IgD-negative memory B cell (primary cell): ENCODE results near the gene WASF3. TPM values are rescaled to one million over a fixed set of nuclear protein-coding genes. Genes with fewer than 3 reads are reported as not detected.

Source experiments
- H3K27ac Mint-ChIP-seq, 3 donors: one replicate each; pipeline ENCODE4 v1.8.0; 2020 to 2022; ENCODE audit warnings: mild to moderate bottlenecking in 3 of 3, mixed read lengths in 3 of 3, moderate library complexity in 1 of 3
- H3K27me3 Mint-ChIP-seq: one replicate; pipeline ENCODE4 v1.8.0; 2021; ENCODE audit warnings: mixed read lengths
- H3K36me3 Mint-ChIP-seq: one replicate; pipeline ENCODE4 v1.8.0; 2020; ENCODE audit warnings: mild to moderate bottlenecking, mixed read lengths
- H3K4me1 Mint-ChIP-seq, 3 donors: one replicate each; pipeline ENCODE4 v1.8.0; 2020 to 2022; ENCODE audit warnings: mixed read lengths in 3 of 3, mild to moderate bottlenecking in 1 of 3
- H3K4me3 Mint-ChIP-seq, 4 donors: one replicate each; pipeline ENCODE4 v1.8.0; 2020 to 2022; ENCODE audit warnings: mild to moderate bottlenecking in 4 of 4, mixed read lengths in 4 of 4, moderate library complexity in 3 of 4
- H3K9me3 Mint-ChIP-seq, 3 donors: one replicate each; pipeline ENCODE4 v1.8.0; 2020 to 2021; ENCODE audit warnings: mixed read lengths in 3 of 3, mild to moderate bottlenecking in 1 of 3
- polyA plus RNA-seq: library from polyadenylated mRNA; unstranded; fragments of 300-500 nt; fragmentation: Illumina TruSeq; gene quantifications from one replicate; pipeline ENCODE4 v1.2.3, GENCODE V29; 2021

The WASF3 gene
- polyA plus RNA-seq, 1 donor from 2014 or later, result not detected

DNA sequence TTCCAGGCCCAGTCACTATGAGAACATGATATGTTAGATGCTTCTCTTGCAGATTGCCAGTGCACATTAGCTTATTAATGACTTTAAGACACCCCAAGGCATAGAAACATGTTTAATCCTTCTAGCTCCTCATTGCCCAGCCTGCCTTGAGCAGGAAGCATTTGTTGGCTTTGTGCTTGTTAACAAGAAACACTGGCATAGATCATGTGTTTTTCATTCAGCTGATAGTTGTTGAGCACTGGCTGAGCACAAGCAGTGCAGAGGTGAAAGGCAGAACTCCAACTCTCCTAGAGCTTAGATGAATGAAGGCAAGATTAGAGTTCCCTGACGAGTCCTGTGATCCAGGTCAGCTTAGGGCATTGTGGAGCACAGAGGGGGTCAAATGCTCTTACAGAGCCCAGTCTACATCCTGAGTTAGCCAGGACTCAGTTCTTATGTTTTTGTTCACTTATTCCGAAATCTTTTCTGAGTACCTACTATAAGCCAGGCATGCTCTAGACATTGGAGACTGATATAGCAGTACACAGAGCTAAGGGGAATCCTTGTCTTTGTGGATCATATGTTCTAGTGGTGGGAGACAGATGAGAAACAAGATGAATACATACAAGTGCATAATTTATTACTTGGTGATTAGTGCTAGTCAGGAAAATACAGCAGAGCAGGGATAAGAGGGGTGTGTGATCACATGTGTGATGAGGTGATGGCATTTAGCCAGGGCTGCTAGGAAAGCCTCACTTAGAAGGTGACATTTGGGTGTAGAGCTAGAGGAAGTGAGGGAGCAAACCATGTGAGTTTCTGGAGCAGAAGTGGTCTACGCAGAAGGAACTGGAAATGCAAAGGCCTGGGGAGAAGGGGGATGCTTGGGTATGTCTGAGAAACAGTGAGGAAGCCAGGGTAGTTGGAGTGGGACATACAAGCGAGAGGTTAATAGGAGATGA, 101.2 kb downstream of the WASF3 start:
- Mint-ChIP-seq H3K4me1 (no peaks in the 10 kb centered on the region), H3K27ac (no peak overlapping the region), H3K27me3 (no peaks in the 10 kb centered on the region), H3K9me3 (no peaks in the 10 kb centered on the region), H3K4me3 (no peak overlapping the region), H3K36me3 (no peaks in the 10 kb centered on the region)

DNA sequence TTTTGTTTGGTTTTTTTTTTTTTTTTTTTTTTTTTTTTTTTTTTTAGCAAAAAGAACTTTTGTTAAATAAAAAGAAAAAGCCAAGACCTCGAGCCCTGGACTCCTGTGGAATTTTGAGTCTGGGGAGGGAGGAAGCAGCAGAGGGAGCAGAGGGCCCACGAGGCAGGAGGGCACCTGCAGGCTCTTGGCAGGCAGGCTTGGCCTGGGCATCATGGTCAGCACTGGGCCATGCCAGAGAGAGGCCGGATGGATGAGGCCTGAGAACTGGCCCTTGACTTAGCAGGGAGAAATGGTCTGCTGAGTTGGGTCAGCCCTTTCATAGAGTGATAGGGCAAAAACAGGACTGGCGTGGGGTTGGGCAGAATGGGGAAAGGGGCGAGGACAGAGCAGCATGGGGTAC, 102.7 kb downstream of the WASF3 start:
- Mint-ChIP-seq H3K27ac (no peak overlapping the region), H3K4me1 (peaks cover 0 to 3% (median 0%) of the 10 kb centered on the region in 3 donors), H3K4me3 (no peak overlapping the region), H3K9me3 (no peaks in the 10 kb centered on the region), H3K36me3 (no peaks in the 10 kb centered on the region), H3K27me3 (no peaks in the 10 kb centered on the region)

DNA sequence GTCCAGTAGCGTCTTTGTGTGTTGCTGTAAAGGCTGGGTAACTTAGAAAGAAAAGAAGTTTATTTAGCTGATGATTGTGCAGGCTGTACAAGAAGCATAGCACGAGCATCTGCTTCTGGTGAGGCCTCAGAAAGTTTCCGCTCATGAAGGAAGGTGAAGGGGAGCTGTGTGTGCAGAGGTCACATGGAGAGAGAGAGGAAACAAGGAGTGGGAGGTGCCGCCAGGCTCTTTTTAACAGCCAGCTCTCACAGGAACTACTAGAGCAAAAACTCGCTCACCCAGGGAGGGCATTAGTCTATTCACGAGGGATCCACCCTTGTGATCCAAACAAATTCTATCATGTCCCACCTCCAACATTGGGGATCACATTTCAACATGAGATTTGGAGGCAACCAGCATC, 103.3 kb downstream of the WASF3 start:
- Mint-ChIP-seq H3K9me3 (no peaks in the 10 kb centered on the region), H3K27ac (no peak overlapping the region), H3K4me3 (no peak overlapping the region), H3K4me1 (peaks cover 0 to 3% (median 0%) of the 10 kb centered on the region in 3 donors), H3K36me3 (no peaks in the 10 kb centered on the region), H3K27me3 (no peaks in the 10 kb centered on the region)

DNA sequence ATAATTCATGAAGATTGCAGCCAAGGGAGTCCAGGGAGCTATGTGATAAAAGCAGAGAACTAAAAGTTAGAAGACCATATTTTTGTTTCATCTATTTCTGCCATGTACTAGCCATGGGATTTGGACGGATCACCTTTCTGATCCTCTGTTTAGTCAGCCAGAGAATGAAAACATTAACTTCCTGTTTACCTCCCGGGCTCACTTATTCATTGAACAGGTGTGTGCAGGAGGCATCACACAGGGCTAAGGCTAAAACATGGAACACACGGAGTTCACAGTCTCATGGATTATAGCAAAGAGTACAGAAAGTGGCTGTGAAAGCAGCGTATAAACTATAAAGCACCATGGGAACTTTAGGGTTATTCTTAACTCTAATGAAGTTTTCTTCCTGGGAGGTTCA, 106.3 kb downstream of the WASF3 start:
- Mint-ChIP-seq H3K4me1 (peaks cover 0 to 3% (median 0%) of the 10 kb centered on the region in 3 donors), H3K9me3 (no peaks in the 10 kb centered on the region), H3K27me3 (no peaks in the 10 kb centered on the region), H3K27ac (no peak overlapping the region), H3K4me3 (no peak overlapping the region), H3K36me3 (no peaks in the 10 kb centered on the region)

DNA sequence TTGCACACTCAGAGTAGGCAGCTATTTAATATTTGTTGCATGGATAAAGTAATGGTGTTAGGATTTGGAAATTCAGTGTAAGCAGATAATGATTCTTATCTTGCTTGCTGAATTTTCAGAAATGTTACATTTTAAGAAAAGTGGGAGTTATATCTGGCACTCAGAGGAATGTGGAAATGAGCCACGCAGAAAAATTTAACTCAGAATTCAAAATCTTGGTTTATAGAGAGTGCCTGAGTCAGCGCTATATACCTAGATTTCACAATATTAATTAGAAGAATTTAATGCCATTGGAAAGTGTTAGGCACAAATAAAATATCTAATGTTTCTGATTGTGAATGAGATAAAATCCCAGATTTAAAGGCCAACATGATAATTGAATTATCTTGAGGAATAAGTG, 106.8 kb downstream of the WASF3 start:
- no peaks in the 10 kb centered on the region for H3K36me3 Mint-ChIP-seq
- no peak overlapping the region for H3K27ac Mint-ChIP-seq
- no peak overlapping the region for H3K4me3 Mint-ChIP-seq
- H3K4me1 Mint-ChIP-seq, result peaks cover 0 to 3% (median 0%) of the 10 kb centered on the region in 3 donors
- no peaks in the 10 kb centered on the region for H3K27me3 Mint-ChIP-seq
- H3K9me3 Mint-ChIP-seq, result no peaks in the 10 kb centered on the region

DNA sequence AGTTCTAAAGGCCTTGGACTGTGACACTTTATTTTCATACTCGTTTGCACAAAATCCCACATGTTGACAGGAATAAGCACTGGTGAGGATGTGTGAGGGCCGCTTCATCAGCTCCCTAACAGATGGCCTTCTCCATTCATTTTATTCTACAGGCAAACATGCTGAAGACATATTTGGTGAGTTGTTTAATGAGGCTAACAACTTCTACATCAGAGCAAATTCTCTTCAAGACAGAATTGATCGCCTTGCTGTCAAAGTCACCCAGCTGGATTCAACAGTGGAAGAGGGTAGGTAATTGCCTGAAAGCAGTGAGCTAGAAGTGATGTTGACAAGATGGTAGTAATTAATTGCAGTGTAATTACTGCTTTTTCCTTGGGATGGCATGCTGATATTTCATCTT, 107.4 kb downstream of the WASF3 start:
- H3K4me1 Mint-ChIP-seq, result peaks cover 0 to 3% (median 0%) of the 10 kb centered on the region in 3 donors
- H3K4me3 Mint-ChIP-seq, result no peak overlapping the region
- no peaks in the 10 kb centered on the region for H3K27me3 Mint-ChIP-seq
- H3K27ac Mint-ChIP-seq, result no peak overlapping the region
- no peaks in the 10 kb centered on the region for H3K36me3 Mint-ChIP-seq
- no peaks in the 10 kb centered on the region for H3K9me3 Mint-ChIP-seq

DNA sequence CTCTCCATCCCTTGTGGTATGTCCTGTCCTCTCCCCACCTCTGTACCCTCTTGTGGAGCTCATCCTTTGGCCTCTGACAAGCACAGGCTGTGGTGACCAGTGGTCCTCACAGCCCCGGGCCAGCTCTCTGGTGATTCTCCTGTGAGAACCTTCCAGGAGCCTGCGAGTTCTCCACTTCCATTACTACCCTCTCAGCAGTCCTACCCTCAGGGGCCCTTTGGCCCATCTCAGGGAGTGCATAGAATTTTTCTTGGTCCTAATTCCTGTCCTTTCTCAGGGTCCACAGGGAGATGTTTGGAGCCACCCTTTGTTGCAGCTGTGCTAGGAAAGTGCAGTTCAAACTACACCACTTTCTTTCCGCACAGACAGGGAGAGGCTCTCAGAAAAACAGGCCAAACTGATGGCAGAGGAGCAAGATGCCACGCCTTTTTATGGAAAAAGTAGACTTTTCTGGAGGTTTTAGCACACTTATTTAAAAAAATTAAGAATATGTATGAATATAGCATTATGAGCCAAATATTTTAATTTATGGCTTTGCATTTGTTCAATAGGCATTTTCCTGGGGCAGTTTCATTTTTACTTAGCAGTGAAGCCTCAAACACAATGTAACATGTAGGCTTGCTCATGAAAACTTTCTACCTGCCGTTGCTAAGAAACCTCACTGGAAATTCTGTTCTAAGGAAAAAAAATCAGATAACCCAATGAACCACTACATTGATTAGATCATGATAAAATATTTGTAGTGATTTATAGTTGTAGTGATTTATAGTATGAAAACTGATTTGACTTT, 111.1 kb downstream of the WASF3 start:
- H3K4me1 Mint-ChIP-seq, result peaks cover 0 to 3% (median 0%) of the 10 kb centered on the region in 3 donors
- no peak overlapping the region for H3K27ac Mint-ChIP-seq
- no peaks in the 10 kb centered on the region for H3K27me3 Mint-ChIP-seq
- no peaks in the 10 kb centered on the region for H3K9me3 Mint-ChIP-seq
- no peaks in the 10 kb centered on the region for H3K36me3 Mint-ChIP-seq
- no peak overlapping the region for H3K4me3 Mint-ChIP-seq

DNA sequence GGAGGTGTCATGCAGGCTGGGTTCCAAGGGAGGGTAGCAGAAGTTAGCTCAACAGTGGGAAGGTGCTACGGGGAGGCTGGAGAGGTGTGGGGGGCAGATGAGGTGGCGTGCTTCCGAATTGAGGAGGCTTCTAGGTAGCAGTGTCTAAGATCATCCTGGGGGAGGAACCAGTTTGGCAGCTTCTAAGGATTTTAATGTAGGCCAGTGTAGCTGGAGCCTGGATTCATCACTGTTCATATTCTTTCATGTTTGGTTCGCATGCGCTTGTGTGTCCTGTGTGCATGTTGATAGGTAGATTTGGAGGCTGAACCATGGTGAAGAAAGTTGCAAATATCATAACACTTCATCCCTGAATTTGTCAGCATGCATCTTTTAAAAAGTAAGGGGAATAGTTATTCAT, 116.4 kb downstream of the WASF3 start:
- no peaks in the 10 kb centered on the region for H3K9me3 Mint-ChIP-seq
- H3K27me3 Mint-ChIP-seq, result no peaks in the 10 kb centered on the region
- H3K4me3 Mint-ChIP-seq, result no peak overlapping the region
- H3K4me1 Mint-ChIP-seq, result no peaks in the 10 kb centered on the region
- H3K27ac Mint-ChIP-seq, result no peak overlapping the region
- H3K36me3 Mint-ChIP-seq, result no peaks in the 10 kb centered on the region

DNA sequence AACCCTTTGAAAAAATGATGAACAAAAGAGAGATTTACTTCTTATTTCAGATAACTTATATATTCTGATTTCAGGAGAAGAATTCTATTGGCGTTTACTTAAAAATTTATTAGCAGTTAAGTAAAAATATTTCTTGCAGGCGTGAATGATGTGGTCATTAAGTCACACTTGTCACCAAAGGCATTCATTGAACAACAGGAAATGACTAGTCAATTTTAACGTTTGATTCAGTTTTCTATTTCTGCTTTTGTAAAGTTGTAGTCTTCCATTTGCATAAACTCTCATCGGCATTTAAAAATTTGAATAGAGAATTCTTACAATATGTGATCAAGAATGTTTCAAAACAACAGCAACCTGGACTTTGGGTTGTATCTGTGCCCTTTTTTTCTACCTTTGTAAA, 119.7 kb downstream of the WASF3 start:
- Mint-ChIP-seq H3K4me3 (no peak overlapping the region), H3K27me3 (peaks cover 2% of the 10 kb centered on the region), H3K27ac (no peak overlapping the region), H3K4me1 (no peaks in the 10 kb centered on the region), H3K36me3 (no peaks in the 10 kb centered on the region), H3K9me3 (no peaks in the 10 kb centered on the region)

DNA sequence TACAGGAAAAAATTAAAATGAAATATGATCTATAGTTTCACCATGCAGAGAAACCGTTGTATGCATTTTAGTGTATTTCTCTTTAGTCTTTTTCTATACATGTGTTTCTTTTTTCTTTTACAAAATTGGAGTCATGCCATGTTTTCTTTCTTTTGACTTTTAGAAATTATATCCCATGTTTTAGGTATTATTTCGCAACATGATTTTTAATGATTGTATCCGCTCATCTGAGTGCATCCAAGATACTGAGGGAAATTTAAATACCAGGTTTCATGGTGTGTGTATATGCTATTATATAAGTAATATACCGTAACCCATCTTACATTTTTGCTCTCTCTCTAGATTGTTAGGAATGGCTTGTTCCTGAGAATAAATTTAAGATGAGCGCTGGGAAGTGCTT, 120.8 kb downstream of the WASF3 start:
- Mint-ChIP-seq H3K4me1 (no peaks in the 10 kb centered on the region), H3K27me3 (peaks cover 3% of the 10 kb centered on the region), H3K27ac (no peak overlapping the region), H3K4me3 (no peak overlapping the region), H3K36me3 (no peaks in the 10 kb centered on the region), H3K9me3 (no peaks in the 10 kb centered on the region)

DNA sequence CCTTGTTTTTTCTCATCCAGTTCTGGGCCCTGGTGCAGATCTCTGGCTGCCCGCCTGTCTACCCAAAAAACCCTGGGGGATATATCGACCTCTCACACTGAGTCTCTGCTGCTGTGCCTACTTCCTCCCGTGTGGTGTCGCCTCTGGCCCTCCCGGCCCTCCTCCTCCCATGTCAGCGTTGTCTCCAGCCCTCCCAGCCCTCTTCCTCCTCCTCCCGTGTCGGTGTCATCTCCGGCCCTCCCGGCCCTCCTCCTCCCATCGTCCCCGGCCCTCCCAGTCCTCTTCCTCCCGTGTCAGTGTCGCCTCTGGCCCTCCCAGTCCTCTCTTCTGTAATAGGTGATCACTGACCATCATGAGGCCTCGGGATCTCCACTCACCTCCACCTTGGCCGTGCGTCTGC, 121.3 kb downstream of the WASF3 start:
- Mint-ChIP-seq H3K4me3 (no peak overlapping the region), H3K27me3 (peaks cover 3% of the 10 kb centered on the region), H3K27ac (no peak overlapping the region), H3K36me3 (no peaks in the 10 kb centered on the region), H3K4me1 (no peaks in the 10 kb centered on the region), H3K9me3 (no peaks in the 10 kb centered on the region)

DNA sequence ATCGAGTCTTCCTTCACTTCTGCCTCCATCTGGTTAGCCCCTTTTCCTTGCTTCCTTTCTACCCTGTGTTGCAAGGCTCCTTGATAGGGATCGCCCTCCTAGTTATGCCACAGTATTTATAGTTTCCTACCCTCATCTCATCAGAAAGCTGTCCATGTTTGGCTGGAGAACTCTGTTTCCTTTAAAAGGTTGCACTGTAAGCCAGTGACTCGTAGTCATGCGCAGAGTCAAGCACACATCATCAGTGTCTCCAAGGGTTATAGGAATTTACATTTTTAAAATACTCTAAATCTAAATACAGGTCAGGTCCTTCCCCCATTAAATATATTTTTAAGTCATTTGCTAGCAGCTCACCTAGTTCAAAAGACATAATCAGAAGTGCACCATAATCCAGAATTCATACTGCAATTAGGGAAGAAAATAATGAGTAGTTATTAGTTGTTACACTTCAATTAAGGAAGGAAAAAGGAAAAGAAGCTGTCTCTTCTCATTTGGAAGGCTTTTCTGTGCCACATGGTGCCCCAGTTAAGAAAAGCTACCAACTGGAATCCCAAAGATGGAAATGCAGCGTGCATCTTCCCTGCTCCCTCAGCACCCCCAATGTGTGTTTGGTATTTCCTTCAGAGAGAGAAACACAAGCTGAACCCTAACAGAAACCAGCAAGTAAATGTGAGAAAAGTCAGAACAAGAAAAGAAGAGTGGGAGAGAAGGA, 122.1 kb downstream of the WASF3 start:
- Mint-ChIP-seq H3K27me3 (peaks cover 4% of the 10 kb centered on the region), H3K36me3 (no peaks in the 10 kb centered on the region), H3K4me3 (no peak overlapping the region), H3K4me1 (no peaks in the 10 kb centered on the region), H3K27ac (peak overlapping the region in 1 of 3 donors; percentile 57), H3K9me3 (no peaks in the 10 kb centered on the region)

DNA sequence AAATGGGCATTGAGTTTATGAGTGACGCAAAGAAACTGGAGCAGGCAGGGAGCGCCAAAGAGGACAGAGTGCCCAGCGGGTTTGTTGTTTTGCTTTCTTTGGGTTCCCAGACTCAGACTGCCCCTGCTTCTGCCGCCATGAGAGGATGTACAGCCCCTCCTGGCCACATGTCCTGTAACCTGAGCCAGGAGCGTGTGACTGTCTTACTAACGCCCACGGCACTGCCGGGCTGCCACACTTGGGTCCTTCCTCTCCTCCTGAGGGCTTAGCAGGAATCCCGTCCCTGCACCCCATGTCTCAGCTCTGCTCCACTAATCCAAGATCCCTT, 122.6 kb downstream of the WASF3 start:
- Mint-ChIP-seq H3K4me3 (no peak overlapping the region), H3K9me3 (no peaks in the 10 kb centered on the region), H3K27me3 (peaks cover 4% of the 10 kb centered on the region), H3K4me1 (no peaks in the 10 kb centered on the region), H3K27ac (no peak overlapping the region), H3K36me3 (no peaks in the 10 kb centered on the region)

DNA sequence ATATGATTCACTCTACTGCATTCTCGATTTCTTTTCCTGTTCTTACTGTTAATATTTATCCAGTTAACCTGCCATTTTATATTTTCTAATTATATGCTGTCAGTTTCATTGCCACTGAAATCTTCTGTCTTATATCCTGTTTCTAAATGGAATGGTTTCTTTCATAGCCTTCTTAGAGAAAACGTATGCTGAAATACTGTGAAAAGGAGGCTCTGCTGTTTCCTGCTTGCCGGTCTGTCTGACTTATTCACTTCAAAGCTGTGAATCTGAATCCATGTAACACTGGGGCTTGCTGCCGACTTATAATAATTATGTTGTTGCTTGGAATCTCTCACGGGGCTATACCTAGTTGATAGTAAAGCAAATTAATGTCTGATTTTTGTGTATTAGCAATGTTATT, 123.1 kb downstream of the WASF3 start:
- Mint-ChIP-seq H3K4me3 (peak overlapping the region in 1 of 4 donors; percentile 42), H3K27me3 (peaks cover 6% of the 10 kb centered on the region), H3K36me3 (no peaks in the 10 kb centered on the region)

DNA sequence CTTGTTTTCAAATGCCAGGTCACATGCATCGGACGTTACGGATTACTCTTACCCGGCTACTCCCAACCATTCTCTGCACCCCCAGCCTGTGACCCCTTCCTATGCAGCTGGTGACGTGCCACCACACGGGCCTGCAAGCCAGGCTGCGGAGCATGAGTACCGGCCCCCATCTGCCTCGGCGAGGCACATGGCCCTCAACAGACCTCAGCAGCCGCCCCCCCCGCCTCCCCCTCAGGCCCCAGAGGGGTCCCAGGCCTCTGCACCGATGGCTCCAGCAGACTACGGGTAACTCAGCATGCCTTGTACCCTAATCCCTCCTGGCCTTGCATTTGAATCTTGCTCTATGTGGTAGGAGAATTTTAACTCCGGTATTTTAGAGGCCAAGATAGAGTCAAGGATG, 123.6 kb downstream of the WASF3 start:
- H3K9me3 Mint-ChIP-seq, result no peaks in the 10 kb centered on the region
- H3K27ac Mint-ChIP-seq, result no peak overlapping the region
- H3K36me3 Mint-ChIP-seq, result no peaks in the 10 kb centered on the region
- peaks cover 6% of the 10 kb centered on the region for H3K27me3 Mint-ChIP-seq
- H3K4me3 Mint-ChIP-seq, result no peak overlapping the region
- no peaks in the 10 kb centered on the region for H3K4me1 Mint-ChIP-seq

More for the DNA sequence above, 123.1 kb downstream of the WASF3 start:
- Mint-ChIP-seq H3K9me3 (no peaks in the 10 kb centered on the region), H3K27ac (no peak overlapping the region), H3K4me1 (no peaks in the 10 kb centered on the region)
